22Rv1 (cell line): ENCODE measurements around the gene FANCC.

ENCODE experiments used
- ZFX ChIP-seq: fragments of 450-650 bp; IDR thresholded peaks from 2 replicates; pipeline ENCODE4 v1.6.1; 2017; ENCODE audit warnings: antibody characterized with exemption, borderline replicate concordance
- TF ChIP-seq, protein P1 (sequence below): fragments of 450-650 bp; IDR thresholded peaks from 2 replicates; pipeline ENCODE4 v1.5.1; 2017; ENCODE audit warnings: mild to moderate bottlenecking

DNA sequence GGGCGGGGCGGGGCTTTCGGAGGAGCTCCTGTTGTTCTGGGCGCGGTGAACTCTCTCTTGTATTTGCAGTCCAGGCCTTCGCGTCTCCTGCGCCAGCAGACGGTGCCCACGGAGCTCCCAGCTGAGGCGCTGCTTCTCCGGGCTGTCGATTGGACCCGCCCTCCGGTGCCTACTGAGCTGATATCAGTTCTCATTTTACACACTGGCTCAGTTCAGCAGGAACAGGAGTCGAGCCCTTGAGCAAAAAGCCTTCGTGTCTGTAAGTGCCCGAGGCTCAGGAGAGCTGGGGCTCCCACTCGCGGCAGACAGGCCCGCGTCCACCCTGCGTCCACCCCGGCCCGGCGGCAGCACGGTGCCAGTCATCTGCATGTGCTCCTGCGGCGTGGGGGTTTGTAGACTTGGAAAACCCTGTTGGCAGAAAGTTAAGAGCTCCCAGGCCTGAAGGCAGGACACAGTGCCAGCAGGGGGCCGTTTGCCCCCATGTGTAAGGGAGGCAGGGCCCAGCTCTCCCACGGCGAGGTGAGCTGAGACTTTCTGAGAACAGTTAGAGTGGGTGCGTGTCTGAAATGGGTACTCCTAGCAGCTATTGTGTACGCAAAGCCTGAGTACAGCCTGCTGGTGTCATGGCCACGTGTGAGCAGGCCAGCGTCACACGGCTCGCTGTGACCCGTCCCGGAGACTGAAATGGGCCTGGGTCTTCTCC lies 231.5 kb downstream of the FANCC start:
- TF ChIP-seq, protein P1, sequence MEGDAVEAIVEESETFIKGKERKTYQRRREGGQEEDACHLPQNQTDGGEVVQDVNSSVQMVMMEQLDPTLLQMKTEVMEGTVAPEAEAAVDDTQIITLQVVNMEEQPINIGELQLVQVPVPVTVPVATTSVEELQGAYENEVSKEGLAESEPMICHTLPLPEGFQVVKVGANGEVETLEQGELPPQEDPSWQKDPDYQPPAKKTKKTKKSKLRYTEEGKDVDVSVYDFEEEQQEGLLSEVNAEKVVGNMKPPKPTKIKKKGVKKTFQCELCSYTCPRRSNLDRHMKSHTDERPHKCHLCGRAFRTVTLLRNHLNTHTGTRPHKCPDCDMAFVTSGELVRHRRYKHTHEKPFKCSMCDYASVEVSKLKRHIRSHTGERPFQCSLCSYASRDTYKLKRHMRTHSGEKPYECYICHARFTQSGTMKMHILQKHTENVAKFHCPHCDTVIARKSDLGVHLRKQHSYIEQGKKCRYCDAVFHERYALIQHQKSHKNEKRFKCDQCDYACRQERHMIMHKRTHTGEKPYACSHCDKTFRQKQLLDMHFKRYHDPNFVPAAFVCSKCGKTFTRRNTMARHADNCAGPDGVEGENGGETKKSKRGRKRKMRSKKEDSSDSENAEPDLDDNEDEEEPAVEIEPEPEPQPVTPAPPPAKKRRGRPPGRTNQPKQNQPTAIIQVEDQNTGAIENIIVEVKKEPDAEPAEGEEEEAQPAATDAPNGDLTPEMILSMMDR: no peak
- no peak for TF ChIP-seq ZFX
